Smooth muscle cell (in vitro differentiated cells): ENCODE measurements around the gene RCC2. TPM values are rescaled to one million over a fixed set of nuclear protein-coding genes. Genes with fewer than 3 reads are reported as not detected.

Experiments used
- DNase-seq: peaks from one replicate; lab custom pipeline; 2025; ENCODE audit not compliant: unreplicated experiment; lab: John Stamatoyannopoulos, UW
- H2AFZ ChIP-seq: fragments of 200-600 bp; sonication (generic); 2 replicates; pipeline ENCODE4 v1.6.0; 2016; ENCODE audit warnings: antibody characterized with exemption, low read depth, mild to moderate bottlenecking
- H3F3A ChIP-seq: fragments of 200-600 bp; sonication (generic); 2 replicates; pipeline ENCODE4 v1.6.0; 2017; ENCODE audit warnings: antibody characterized with exemption, low read depth
- H3K27ac ChIP-seq: fragments of 200-600 bp; sonication (generic); 2 replicates; pipeline ENCODE4 v1.5.1; 2016; ENCODE audit warnings: low read depth, mild to moderate bottlenecking
- H3K27me3 ChIP-seq: fragments of 200-600 bp; sonication (generic); 2 replicates; pipeline ENCODE4 v1.6.1; 2016; ENCODE audit warnings: low read depth, mild to moderate bottlenecking
- H3K36me3 ChIP-seq: fragments of 200-600 bp; sonication (generic); 2 replicates; pipeline ENCODE4 v1.5.1; 2016; ENCODE audit warnings: low read depth
- H3K4me1 ChIP-seq: fragments of 200-600 bp; sonication (generic); 2 replicates; pipeline ENCODE4 v1.5.1; 2016; ENCODE audit warnings: low read depth
- H3K4me2 ChIP-seq: fragments of 200-600 bp; sonication (generic); 2 replicates; pipeline ENCODE4 v1.6.0; 2016; ENCODE audit warnings: mild to moderate bottlenecking
- H3K4me3 ChIP-seq: fragments of 200-600 bp; sonication (generic); 2 replicates; pipeline ENCODE4 v1.5.1; 2016; ENCODE audit warnings: mild to moderate bottlenecking
- H3K79me2 ChIP-seq: fragments of 200-600 bp; sonication (generic); 2 replicates; pipeline ENCODE4 v1.6.0; 2016; ENCODE audit warnings: low read depth, mild to moderate bottlenecking
- H3K9ac ChIP-seq: fragments of 200-600 bp; sonication (generic); 2 replicates; pipeline ENCODE4 v1.6.0; 2016; ENCODE audit warnings: low read depth
- H3K9me3 ChIP-seq: fragments of 200-600 bp; sonication (generic); replicated peaks from 2 replicates; pipeline ENCODE4 v1.5.1; 2016; ENCODE audit warnings: low read depth
- H4K20me1 ChIP-seq: fragments of 200-600 bp; sonication (generic); 2 replicates; pipeline ENCODE4 v1.6.0; 2016; ENCODE audit warnings: low read depth
- CTCF ChIP-seq: fragments of 200-600 bp; sonication (generic); IDR thresholded peaks from 2 replicates; pipeline ENCODE4 v1.5.1; 2017; ENCODE audit warnings: borderline replicate concordance, mild to moderate bottlenecking, antibody characterized with exemption; ENCODE audit not compliant: insufficient read depth, poor library complexity, severe bottlenecking
- WGBS: methylation state at CpG from one replicate; pipeline ENCODE4 v1.1.7; 2016; ENCODE audit warnings: low lambda C conversion rate; 5-methylcytosine and 5-hydroxymethylcytosine counted together
- polyA plus RNA-seq: library from polyadenylated mRNA; unstranded; fragments of >200 nt; fragmentation: Nextera tagmentation; extraction: Ambion mirVana; gene quantifications from 2 replicates; pipeline ENCODE4 v1.2.1, GENCODE V29; 2016
- total RNA-seq: library from RNA; depleted of rRNA; stranded (reverse); fragments of >200 nt; gene quantifications from 2 replicates; pipeline ENCODE4 v1.2.3, GENCODE V29; 2014

Gene RCC2
- total and polyA plus RNA-seq, 2 experiments from 2014 or later, result 28.0 to 44.5 TPM

GRCh38 chr1:17419626-17420328 is 19.7 kb downstream of the RCC2 start:
- Histone ChIP-seq H3K27ac (no peak overlapping the region), H3K79me2 (peaks cover 3% of the 10 kb centered on the region), H4K20me1 (peaks cover 82% of the 10 kb centered on the region), H3K27me3 (no peaks in the 10 kb centered on the region), H2AFZ (no peak overlapping the region), H3K4me2 (no peak overlapping the region), H3K4me3 (no peak overlapping the region), H3K9ac (no peak overlapping the region), H3K9me3 (no peaks in the 10 kb centered on the region), H3F3A (no peaks in the 10 kb centered on the region), H3K4me1 (no peaks in the 10 kb centered on the region), H3K36me3 (peaks cover 3% of the 10 kb centered on the region)
- 55% methylated on average over 42 of the region's 42 CpGs for WGBS
- peak; percentile 100 for TF ChIP-seq CTCF
- DNase-seq, result peak; percentile 19

GRCh38 chr1:17416389-17416788 is 23.1 kb downstream of the RCC2 start:
- WGBS, result 98% methylated on average over 20 of the region's 20 CpGs

DNA sequence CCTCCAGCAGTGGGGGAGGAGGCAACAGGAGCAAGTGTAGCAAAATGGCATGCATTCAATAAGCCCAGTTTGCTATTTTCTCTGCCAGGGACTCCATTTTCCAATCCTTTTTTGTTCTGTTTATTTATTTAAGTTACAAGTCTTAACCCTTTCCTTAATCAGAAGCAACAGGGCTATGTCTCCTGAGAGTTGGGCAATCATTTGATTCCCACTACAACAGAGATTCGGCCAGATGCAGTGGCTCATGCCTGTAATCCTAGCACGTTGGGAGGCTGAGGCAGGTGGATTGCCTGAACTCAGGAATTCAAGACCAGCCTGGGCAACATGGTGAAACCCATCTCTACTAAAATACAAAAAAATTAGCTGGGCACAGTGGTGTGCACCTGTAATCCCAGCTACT is 25.5 kb downstream of the RCC2 start:
- no peaks in the 10 kb centered on the region for H3F3A ChIP-seq
- peaks cover 82% of the 10 kb centered on the region for H4K20me1 ChIP-seq
- WGBS, result 98% methylated on average over 2 of the region's 2 CpGs
- H3K36me3 ChIP-seq, result no peaks in the 10 kb centered on the region
- no peaks in the 10 kb centered on the region for H3K79me2 ChIP-seq
- no peak overlapping the region for H3K4me2 ChIP-seq
- H3K27ac ChIP-seq, result no peak overlapping the region
- no peak overlapping the region for H3K9ac ChIP-seq
- no peaks in the 10 kb centered on the region for H3K9me3 ChIP-seq
- TF ChIP-seq CTCF, result no peak
- H3K4me1 ChIP-seq, result no peaks in the 10 kb centered on the region
- no peak overlapping the region for H2AFZ ChIP-seq
- H3K4me3 ChIP-seq, result no peak overlapping the region
- no peak for DNase-seq
- no peaks in the 10 kb centered on the region for H3K27me3 ChIP-seq

More at GRCh38 chr1:17416389-17416788, 23.1 kb downstream of the RCC2 start:
- H4K20me1 ChIP-seq, result peaks cover 81% of the 10 kb centered on the region
- TF ChIP-seq CTCF, result no peak
- no peak overlapping the region for H3K4me2 ChIP-seq
- H3K27ac ChIP-seq, result no peak overlapping the region
- no peaks in the 10 kb centered on the region for H3K4me1 ChIP-seq
- H3K79me2 ChIP-seq, result no peaks in the 10 kb centered on the region
- H2AFZ ChIP-seq, result no peak overlapping the region
- H3K4me3 ChIP-seq, result no peak overlapping the region
- H3K9ac ChIP-seq, result no peak overlapping the region
- DNase-seq, result no peak
- H3K27me3 ChIP-seq, result no peaks in the 10 kb centered on the region
- no peaks in the 10 kb centered on the region for H3K9me3 ChIP-seq
- H3F3A ChIP-seq, result no peaks in the 10 kb centered on the region
- peaks cover 3% of the 10 kb centered on the region for H3K36me3 ChIP-seq
